Stimulated activated CD4-positive, alpha-beta T cell treated with anti-CD3 and anti-CD28 coated beads, Interleukin-1b, Interleukin-23, amount 100 ng/mL, for 24 hours (primary cell): ENCODE data around the gene NID1.
"Not testable (repeated sequence)": the region's sequence is repeated elsewhere in the genome, so short reads cannot be mapped to it uniquely, and the experiment has no call there.

Source experiments
- DNase-seq, 4 experiments: peaks; one replicate each; pipeline ENCODE4 v3.0.0-alpha.2; 2020; ENCODE audit warnings: low read depth in 4 of 4, low spot score in 1 of 4

NID1 gene

DNA sequence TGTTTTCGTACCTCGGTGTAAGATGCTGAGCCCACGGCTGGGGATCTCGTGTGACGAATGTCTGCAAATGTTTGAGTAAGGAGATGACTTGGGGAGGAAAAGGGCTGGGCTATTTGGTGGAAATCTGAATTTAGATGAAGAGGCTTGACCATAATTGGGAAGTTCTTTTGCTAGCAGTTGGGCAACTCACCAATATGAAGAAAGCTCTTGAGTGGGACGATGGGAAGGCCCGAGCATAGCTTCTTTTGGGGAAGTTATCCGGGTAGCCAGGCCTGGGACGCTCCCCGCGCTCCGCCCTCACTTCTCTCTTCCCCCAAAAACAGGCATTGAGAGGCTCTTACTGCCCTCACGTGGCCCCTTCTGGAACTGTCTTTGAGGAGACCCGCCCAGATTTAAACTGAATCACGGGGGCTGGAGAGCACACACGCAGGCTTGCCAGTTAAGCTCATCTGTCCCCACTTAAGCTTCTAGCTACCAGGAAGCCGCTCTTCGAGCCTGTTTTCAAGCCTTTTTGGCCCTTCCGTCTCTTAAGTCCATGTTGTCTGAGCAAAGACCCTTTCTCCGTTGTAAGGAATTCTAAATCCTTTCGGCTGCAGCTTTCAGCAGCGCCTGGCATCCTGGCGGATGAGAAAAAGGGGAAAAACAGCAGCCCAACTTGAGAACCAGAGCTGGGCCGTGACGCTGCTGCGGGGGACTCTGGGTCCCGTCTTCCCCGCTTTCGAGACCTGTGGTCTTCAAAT, 93.1 kb downstream of the NID1 start:
- DNase-seq, result peak; percentile 65 to 81 (median 80)

GRCh38 chr1:235971020-235971419, 93.9 kb downstream of the NID1 start:
- DNase-seq, result no peak

DNA sequence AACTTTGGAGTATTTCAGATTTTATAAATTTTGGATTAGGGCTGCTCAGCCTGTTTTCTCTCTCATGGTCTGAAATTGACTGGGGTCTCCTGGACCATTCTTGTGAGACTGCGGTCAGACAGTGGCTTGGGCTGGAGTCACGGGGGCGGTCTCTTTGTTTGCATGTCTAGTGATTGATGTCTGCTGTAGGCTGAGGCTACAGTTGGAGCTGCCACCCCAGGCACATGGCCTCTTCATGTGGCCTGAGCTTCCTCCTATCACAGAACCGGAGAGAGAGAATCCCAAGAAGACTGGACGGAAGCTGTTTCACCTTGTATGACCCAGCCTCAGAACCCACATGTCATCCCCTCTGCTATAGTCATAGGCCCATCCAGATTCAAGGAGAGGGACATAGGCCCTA, 96.1 kb downstream of the NID1 start:
- DNase-seq, result no peak

DNA sequence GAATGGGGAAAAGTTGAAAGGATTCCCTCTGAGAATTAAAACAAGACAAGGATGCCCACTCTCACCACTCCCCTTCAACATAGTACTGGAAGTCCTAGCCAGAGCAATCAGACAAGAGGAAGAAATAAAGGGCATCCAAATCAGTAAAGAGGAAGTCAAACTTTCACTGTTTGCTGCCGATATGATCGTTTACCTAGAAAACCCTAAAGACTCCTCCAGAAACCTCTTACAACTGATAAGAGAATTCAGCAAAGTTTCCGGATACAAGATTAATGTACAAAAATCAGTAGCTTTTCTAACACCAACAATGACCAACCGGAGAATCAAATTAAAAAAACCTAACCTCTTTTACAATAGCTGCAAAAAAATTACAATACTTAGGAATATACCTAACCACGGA, 98.8 kb downstream of the NID1 start:
- not testable (repeated sequence) for DNase-seq

DNA sequence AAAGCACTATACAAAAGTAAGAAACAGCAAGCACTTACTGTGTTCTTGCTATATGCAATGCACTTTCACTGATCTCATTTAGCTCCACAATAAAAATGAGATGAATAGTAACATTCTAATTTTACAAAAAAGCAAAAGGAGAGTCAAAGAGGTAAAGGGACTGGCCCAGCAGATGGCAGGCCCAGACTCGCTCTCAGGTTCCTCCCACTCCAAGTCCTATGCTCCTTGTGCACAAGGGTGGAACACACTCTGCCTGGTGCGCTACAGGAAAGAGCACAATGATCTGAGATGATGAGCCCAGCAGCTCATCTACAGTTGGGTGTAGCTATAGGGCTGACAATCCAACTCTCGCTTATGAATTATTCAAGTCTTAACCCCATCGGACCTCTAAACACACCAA, 104.1 kb downstream of the NID1 start:
- no peak for DNase-seq

GRCh38 chr1:235958021-235958420, 106.9 kb downstream of the NID1 start:
- no peak for DNase-seq

DNA sequence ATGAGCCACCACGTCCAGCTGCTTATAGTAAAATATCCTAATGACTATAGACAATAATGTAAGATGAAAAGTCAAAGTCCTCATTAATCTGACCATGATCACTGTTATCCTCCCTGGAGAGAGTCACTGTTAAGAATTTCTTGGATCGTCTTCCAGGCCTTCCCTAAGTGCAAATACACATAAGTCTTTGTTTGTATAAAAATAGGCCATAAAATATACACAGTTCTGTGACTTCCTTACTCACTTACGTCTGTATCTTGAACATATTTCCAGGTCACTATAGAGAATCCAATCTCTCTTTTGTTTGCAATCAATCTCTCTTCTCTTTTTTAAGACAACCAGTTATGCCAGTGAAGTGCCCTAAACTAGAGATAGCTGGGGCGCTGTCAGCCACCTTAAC, 109.1 kb downstream of the NID1 start:
- DNase-seq, result no peak

- DNase-seq, result peak in 1 of 4 experiments; percentile 10
These were observed 110.3 kb downstream of the NID1 start for GRCh38 chr1:235954306-235955283.

GRCh38 chr1:235953801-235954200, 111.1 kb downstream of the NID1 start:
- no peak for DNase-seq

- DNase-seq, result peak in 1 of 4 experiments; percentile 22
These were observed 111.8 kb downstream of the NID1 start for GRCh38 chr1:235952950-235953615.

DNA sequence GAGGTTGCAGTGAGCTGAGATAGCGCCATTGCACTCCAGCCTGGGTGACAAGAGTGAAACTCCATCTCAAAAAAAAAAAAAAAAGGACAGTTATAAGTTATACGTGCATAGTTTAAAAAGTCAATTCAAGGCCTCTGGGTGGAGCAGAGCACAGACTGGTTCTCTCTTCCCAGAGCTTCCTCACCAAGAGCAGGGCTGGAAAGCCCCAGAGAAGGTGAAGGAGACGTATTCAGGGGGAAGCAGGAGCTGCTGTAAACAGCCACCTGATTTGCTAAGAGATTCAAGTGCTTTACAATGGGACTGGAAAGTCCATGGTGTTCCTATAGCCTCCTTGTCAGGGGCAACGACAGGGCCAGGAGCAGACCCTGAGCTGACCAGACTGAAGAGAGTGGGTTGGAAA, 113.2 kb downstream of the NID1 start:
- DNase-seq, result no peak

GRCh38 chr1:235950318-235950717, 114.6 kb downstream of the NID1 start:
- no peak for DNase-seq

GRCh38 chr1:235948774-235949427, 116.0 kb downstream of the NID1 start:
- no peak for DNase-seq

DNA sequence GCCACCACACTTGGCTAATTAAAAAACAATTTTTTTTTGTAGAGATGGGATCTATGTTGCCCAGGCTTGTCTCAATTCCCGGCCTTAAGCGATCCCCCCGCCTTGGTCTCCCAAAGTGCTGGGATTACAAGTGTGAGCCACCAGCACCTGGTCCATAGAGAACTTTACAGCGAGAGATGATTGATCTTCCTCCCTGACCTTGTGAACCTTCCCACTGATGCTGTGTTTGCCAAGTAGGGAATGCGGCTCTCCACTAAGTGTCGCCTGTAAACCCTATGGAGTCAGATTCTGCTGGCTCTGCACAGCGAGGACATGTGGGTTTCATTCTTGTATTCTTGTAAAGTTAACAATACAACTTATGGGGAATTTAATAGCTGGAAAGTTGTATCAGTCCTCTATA, 116.9 kb downstream of the NID1 start:
- no peak for DNase-seq

DNA sequence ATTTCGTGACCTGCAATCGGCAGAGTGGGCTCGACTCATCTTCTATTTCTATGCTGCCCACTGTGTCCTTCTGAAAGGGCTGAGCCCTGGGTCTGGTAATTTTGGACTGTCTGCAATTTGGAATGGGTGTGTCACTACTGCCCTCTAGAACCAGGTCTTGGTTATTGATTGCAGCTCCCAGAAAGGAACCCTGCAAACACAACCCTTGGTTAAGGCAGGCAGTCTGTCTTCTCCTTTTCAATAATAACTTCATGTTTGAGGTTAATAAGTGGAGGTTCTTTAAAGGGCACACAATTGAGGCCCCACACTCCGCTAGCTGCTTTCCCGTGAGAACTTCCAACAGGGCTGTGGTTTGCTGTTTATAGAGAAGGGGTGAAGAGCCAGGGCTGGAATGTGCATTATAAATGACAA, 118.3 kb downstream of the NID1 start:
- DNase-seq, result no peak

DNA sequence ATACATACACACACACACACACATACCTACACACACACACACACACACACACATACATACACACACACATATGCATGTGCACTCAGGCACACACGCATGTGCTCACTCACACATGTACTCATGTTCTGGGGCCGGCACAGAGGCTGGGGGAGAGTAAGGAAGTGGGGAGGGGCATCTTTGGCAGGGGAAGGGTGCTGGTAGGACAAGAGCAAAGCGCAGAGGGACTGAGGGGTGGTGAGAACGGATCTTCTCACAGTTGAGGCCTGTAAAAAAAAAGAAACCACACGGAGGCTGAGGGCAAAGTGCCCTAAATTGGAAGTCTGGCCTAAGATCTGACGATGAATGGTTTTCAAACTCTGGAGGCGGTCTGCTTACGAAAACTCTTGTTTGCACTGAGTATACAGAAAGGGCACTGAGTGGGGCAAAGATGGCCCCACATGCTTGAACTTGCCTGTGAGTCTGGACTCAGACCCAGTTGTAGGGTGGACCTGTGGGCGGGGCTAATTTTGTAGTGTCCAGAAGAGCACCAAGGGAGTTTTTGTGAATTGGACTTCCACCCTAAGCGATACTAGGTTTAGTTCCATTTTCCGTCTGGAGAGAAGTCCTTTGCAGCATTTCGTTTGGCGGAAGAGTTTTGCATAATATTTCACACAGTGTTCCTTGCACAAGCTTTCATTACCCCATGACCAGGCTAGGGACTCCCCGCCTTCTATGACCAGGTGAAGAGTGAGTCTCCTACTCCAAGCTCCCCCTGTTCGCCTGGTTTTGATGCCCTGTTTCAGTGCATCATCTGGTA, 118.9 kb downstream of the NID1 start:
- no peak for DNase-seq

- no peak for DNase-seq
These were observed 121.2 kb downstream of the NID1 start for GRCh38 chr1:235943581-235944114.

DNA sequence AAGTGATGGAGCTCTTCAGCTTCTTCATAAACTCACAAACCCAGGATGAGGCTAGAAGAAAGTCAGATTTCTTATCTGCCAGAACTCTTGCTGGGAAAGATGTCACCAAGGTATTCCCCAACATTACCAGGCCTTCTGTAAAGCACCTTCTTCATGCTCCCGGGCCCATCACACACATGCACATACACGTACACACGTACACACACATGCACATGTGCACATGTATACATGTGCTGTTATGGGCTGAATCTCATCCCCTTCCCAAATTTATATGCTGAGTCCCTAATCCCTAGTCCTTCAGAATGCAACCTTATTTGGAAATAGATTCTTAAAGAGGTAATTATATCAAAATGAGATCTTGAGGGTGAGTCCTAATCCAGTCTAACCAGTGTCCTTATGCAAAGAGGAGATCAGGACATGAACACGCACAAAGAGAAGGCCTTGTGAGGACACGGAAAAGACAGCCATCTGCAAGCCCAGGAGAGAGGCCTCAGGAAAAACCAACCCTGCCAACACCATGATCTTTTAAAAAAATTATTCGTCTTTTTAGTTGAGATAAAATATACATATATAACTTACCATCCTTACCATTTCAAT, 121.8 kb downstream of the NID1 start:
- no peak for DNase-seq

DNA sequence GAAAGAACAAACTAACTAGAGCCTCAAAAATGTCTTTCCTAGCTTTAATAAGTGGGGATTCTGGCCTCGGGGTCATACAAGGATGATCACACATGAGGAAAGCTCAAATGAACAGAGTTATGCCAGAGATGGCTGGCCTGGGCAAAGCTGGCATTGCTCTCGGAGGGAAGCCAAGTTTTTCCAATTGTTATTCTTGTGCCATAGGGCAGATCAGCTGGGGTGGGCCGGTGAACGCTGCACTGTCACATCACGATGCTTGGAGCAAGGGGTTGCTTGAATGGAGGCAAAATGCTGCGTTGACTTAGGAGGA, 122.3 kb downstream of the NID1 start:
- no peak for DNase-seq
